A204.1 (cell line): ENCODE data around the gene PEAR1.

Experiments
- FAIRE-seq: peaks from 2 replicates; lab custom pipeline; 2012; peaks lifted over from hg19 to GRCh38; lab: Jason Lieb, UNC

The PEAR1 gene

GRCh38 chr1:156882543-156882942, 11.0 kb upstream of the PEAR1 start:
- no peak for FAIRE-seq

GRCh38 chr1:156883919-156884318, 9.6 kb upstream of the PEAR1 start:
- FAIRE-seq = no peak

GRCh38 chr1:156884560-156885184, 8.8 kb upstream of the PEAR1 start:
- no peak for FAIRE-seq

- FAIRE-seq = no peak
Observed at GRCh38 chr1:156885314-156885713, 8.2 kb upstream of the PEAR1 start.

GRCh38 chr1:156885880-156886355, 7.6 kb upstream of the PEAR1 start:
- no peak for FAIRE-seq

- FAIRE-seq = no peak
Observed at GRCh38 chr1:156886583-156887281, 6.8 kb upstream of the PEAR1 start.

- no peak for FAIRE-seq
Observed at GRCh38 chr1:156887317-156887716, 6.2 kb upstream of the PEAR1 start.

- no peak for FAIRE-seq
Observed at GRCh38 chr1:156887734-156888133, 5.8 kb upstream of the PEAR1 start.

GRCh38 chr1:156889802-156890580, 3.5 kb upstream of the PEAR1 start:
- no peak for FAIRE-seq

GRCh38 chr1:156892190-156893047, 1.1 kb upstream of the PEAR1 start:
- no peak for FAIRE-seq

GRCh38 chr1:156894001-156894400, 483 bp downstream of the PEAR1 start:
- FAIRE-seq = no peak

GRCh38 chr1:156894711-156895454, 1.4 kb downstream of the PEAR1 start:
- FAIRE-seq = no peak

GRCh38 chr1:156895455-156895812, 1.9 kb downstream of the PEAR1 start:
- FAIRE-seq = no peak

GRCh38 chr1:156895927-156896326, 2.4 kb downstream of the PEAR1 start:
- no peak for FAIRE-seq

- FAIRE-seq = no peak
Observed at GRCh38 chr1:156896490-156897033, 3.0 kb downstream of the PEAR1 start.

GRCh38 chr1:156897078-156897825, 3.7 kb downstream of the PEAR1 start:
- FAIRE-seq = no peak

GRCh38 chr1:156898161-156898566, 4.6 kb downstream of the PEAR1 start:
- FAIRE-seq = no peak

GRCh38 chr1:156898971-156899664, 5.6 kb downstream of the PEAR1 start:
- no peak for FAIRE-seq

GRCh38 chr1:156899956-156900718, 6.6 kb downstream of the PEAR1 start:
- FAIRE-seq = no peak
